Upper lobe of right lung (tissue), 1 donor: Measurements from ENCODE around the gene PADI4. TPM values are rescaled to one million over a fixed set of nuclear protein-coding genes. Genes with fewer than 3 reads are reported as not detected.

Experiments
- ATAC-seq: fragments of 200-7000 bp; cut with Tn5 transposase; one replicate; pipeline ENCODE4 v1.9.1; 2020; ENCODE audit warnings: mild to moderate bottlenecking, moderate library complexity
- DNase-seq: peaks from one replicate; pipeline ENCODE4 v3.0.0-alpha.2; 2020
- H3K27ac ChIP-seq: fragments of 200-600 bp; one replicate; pipeline ENCODE4 v1.8.0; 2022
- H3K27me3 ChIP-seq: fragments of 200-600 bp; one replicate; pipeline ENCODE4 v1.8.0; 2022; ENCODE audit warnings: mild to moderate bottlenecking
- H3K36me3 ChIP-seq: fragments of 200-600 bp; one replicate; pipeline ENCODE4 v1.8.0; 2022
- H3K4me1 ChIP-seq: fragments of 200-600 bp; one replicate; pipeline ENCODE4 v1.8.0; 2022
- H3K4me3 ChIP-seq: fragments of 200-600 bp; one replicate; pipeline ENCODE4 v1.8.0; 2022; ENCODE audit warnings: mild to moderate bottlenecking
- H3K9me3 ChIP-seq: fragments of 200-600 bp; one replicate; pipeline ENCODE4 v1.8.0; 2022
- CTCF ChIP-seq: fragments of 200-600 bp; IDR thresholded peaks from one replicate; pipeline ENCODE4 v1.8.0; 2022; ENCODE audit warnings: antibody characterized with exemption
- intact Hi-C: fragments of 100-400 bp; cut with DNase I; formaldehyde crosslinking; loops from one replicate; pipeline ENCODE4 v1.11.0; 2022
- total RNA-seq: library from RNA; stranded (reverse); fragmentation: NEBNext Ultra II Directional; extraction: Animal tissue kit (Norgen Biotek cat#: 25700); gene quantifications from one replicate; pipeline ENCODE4 v1.2.1, GENCODE V29; 2021
- donor health status: DM: no; HTN: yes; CAD: no; lungs with severe emphysema.

The PADI4 gene
- total RNA-seq, 1 donor from 2014 or later: 2.3 TPM

- Histone ChIP-seq H3K27me3 (peaks cover 8% of the 10 kb centered on the region), H3K36me3 (no peaks in the 10 kb centered on the region), H3K4me1 (no peaks in the 10 kb centered on the region), H3K4me3 (no peak overlapping the region), H3K27ac (no peak overlapping the region), H3K9me3 (no peaks in the 10 kb centered on the region)
- TF ChIP-seq CTCF: no peak
- DNase-seq (no peak), ATAC-seq (no peak)
- intact Hi-C loops: no loop called here
Measured at GRCh38 chr1:17352419-17352909, 44.5 kb downstream of the PADI4 start.

- H3K4me1 ChIP-seq: no peaks in the 10 kb centered on the region
- no peaks in the 10 kb centered on the region for H3K9me3 ChIP-seq
- H3K4me3 ChIP-seq: no peak overlapping the region
- no peak overlapping the region for H3K27ac ChIP-seq
- H3K27me3 ChIP-seq: peaks cover 8% of the 10 kb centered on the region
- DNase-seq (no peak), ATAC-seq (no peak)
- no peaks in the 10 kb centered on the region for H3K36me3 ChIP-seq
- intact Hi-C loops: no loop called here
- no peak for TF ChIP-seq CTCF
Measured at GRCh38 chr1:17355898-17356297, 47.9 kb downstream of the PADI4 start.

GRCh38 chr1:17356387-17357026 is 48.5 kb downstream of the PADI4 start:
- Histone ChIP-seq H3K27me3 (peaks cover 13% of the 10 kb centered on the region), H3K4me1 (no peaks in the 10 kb centered on the region), H3K9me3 (no peaks in the 10 kb centered on the region), H3K27ac (no peak overlapping the region), H3K36me3 (no peaks in the 10 kb centered on the region), H3K4me3 (no peak overlapping the region)
- DNase-seq: no peak
- TF ChIP-seq CTCF: no peak
- ATAC-seq: no peak
- intact Hi-C loops: no loop called here

GRCh38 chr1:17358557-17358956 is 50.6 kb downstream of the PADI4 start:
- no peak for DNase-seq
- no peak for TF ChIP-seq CTCF
- no peak for ATAC-seq
- H3K27me3 ChIP-seq: peaks cover 13% of the 10 kb centered on the region
- intact Hi-C loops: no loop called here
- H3K4me1 ChIP-seq: no peaks in the 10 kb centered on the region
- no peaks in the 10 kb centered on the region for H3K9me3 ChIP-seq
- H3K36me3 ChIP-seq: no peaks in the 10 kb centered on the region
- no peak overlapping the region for H3K27ac ChIP-seq
- no peak overlapping the region for H3K4me3 ChIP-seq

GRCh38 chr1:17359031-17359430 is 51.0 kb downstream of the PADI4 start:
- Histone ChIP-seq H3K27ac (no peak overlapping the region), H3K27me3 (peaks cover 13% of the 10 kb centered on the region), H3K36me3 (no peaks in the 10 kb centered on the region), H3K9me3 (no peaks in the 10 kb centered on the region), H3K4me1 (no peaks in the 10 kb centered on the region), H3K4me3 (no peak overlapping the region)
- no peak for TF ChIP-seq CTCF
- intact Hi-C loops: no loop called here
- DNase-seq (no peak), ATAC-seq (no peak)

GRCh38 chr1:17359808-17360207 is 51.8 kb downstream of the PADI4 start:
- DNase-seq (no peak), ATAC-seq (no peak)
- no peaks in the 10 kb centered on the region for H3K36me3 ChIP-seq
- no peak overlapping the region for H3K27ac ChIP-seq
- H3K27me3 ChIP-seq: peaks cover 18% of the 10 kb centered on the region
- intact Hi-C loops: no loop called here
- no peak for TF ChIP-seq CTCF
- no peaks in the 10 kb centered on the region for H3K4me1 ChIP-seq
- no peak overlapping the region for H3K4me3 ChIP-seq
- no peaks in the 10 kb centered on the region for H3K9me3 ChIP-seq
